BE2C (cell line): ENCODE results near the gene GPSM1.

Experiments
- DNase-seq: peaks from one replicate; pipeline ENCODE4 v3.0.0-alpha.2; 2020
- H3K27me3 ChIP-seq: fragments of 250-450 bp; sonication (Bioruptor Pico); 2 replicates; pipeline ENCODE4 v1.5.1; 2020; ENCODE audit warnings: mild to moderate bottlenecking
- H3K36me3 ChIP-seq: fragments of 250-450 bp; sonication (Bioruptor Pico); 2 replicates; pipeline ENCODE4 v1.5.1; 2020; ENCODE audit warnings: mild to moderate bottlenecking
- H3K4me1 ChIP-seq: fragments of 250-450 bp; sonication (Bioruptor Pico); 2 replicates; pipeline ENCODE4 v1.5.1; 2020
- H3K4me3 ChIP-seq: 2 replicates; pipeline ENCODE4 v1.5.1; 2011; ENCODE audit warnings: low read depth, low read length
- H3K9me3 ChIP-seq: fragments of 250-450 bp; sonication (Bioruptor Pico); 2 replicates; pipeline ENCODE4 v1.5.1; 2020
- CTCF ChIP-seq: IDR thresholded peaks from 2 replicates; pipeline ENCODE4 v1.5.1; 2012; ENCODE audit warnings: mild to moderate bottlenecking, low read depth, low read length

GPSM1 gene

GRCh38 chr9:136306211-136307208, 20.8 kb upstream of the GPSM1 start:
- no peak overlapping the region for H3K4me3 ChIP-seq

GRCh38 chr9:136307215-136307750, 20.1 kb upstream of the GPSM1 start:
- TF ChIP-seq CTCF, result no peak
- no peak for DNase-seq
- Histone ChIP-seq H3K4me1 (peaks cover 20% of the 10 kb centered on the region), H3K36me3 (no peaks in the 10 kb centered on the region), H3K9me3 (no peaks in the 10 kb centered on the region), H3K27me3 (no peaks in the 10 kb centered on the region), H3K4me3 (no peak overlapping the region)

More at GRCh38 chr9:136306211-136307208, 20.8 kb upstream of the GPSM1 start:
- no peaks in the 10 kb centered on the region for H3K27me3 ChIP-seq
- H3K36me3 ChIP-seq, result no peaks in the 10 kb centered on the region
- no peak for TF ChIP-seq CTCF
- no peaks in the 10 kb centered on the region for H3K9me3 ChIP-seq
- peaks cover 20% of the 10 kb centered on the region for H3K4me1 ChIP-seq
- peak; percentile 56 for DNase-seq

GRCh38 chr9:136308006-136308701, 19.2 kb upstream of the GPSM1 start:
- H3K36me3 ChIP-seq, result no peaks in the 10 kb centered on the region
- TF ChIP-seq CTCF, result no peak
- H3K4me3 ChIP-seq, result no peak overlapping the region
- H3K9me3 ChIP-seq, result no peaks in the 10 kb centered on the region
- no peaks in the 10 kb centered on the region for H3K27me3 ChIP-seq
- peaks cover 20% of the 10 kb centered on the region for H3K4me1 ChIP-seq
- DNase-seq, result no peak

GRCh38 chr9:136308702-136309053, 18.7 kb upstream of the GPSM1 start:
- Histone ChIP-seq H3K36me3 (no peaks in the 10 kb centered on the region), H3K9me3 (no peaks in the 10 kb centered on the region), H3K4me1 (peaks cover 20% of the 10 kb centered on the region), H3K27me3 (no peaks in the 10 kb centered on the region), H3K4me3 (no peak overlapping the region)
- no peak for DNase-seq
- TF ChIP-seq CTCF, result no peak

- no peaks in the 10 kb centered on the region for H3K36me3 ChIP-seq
- peak; percentile 82 for DNase-seq
- H3K4me3 ChIP-seq, result no peak overlapping the region
- no peaks in the 10 kb centered on the region for H3K9me3 ChIP-seq
- no peak for TF ChIP-seq CTCF
- H3K27me3 ChIP-seq, result no peaks in the 10 kb centered on the region
- peaks cover 20% of the 10 kb centered on the region for H3K4me1 ChIP-seq
Observed at GRCh38 chr9:136309101-136309801, 18.1 kb upstream of the GPSM1 start.
